K562 (cell line): ENCODE measurements around the gene FBXO9. TPM values are rescaled to one million over a fixed set of nuclear protein-coding genes. Genes with fewer than 3 reads are reported as not detected.
A peak's percentile ranks its signal among the peaks of the same experiment; 100 is the strongest.

Source experiments
- ATAC-seq: fragments of 200-7000 bp; cut with Tn5 transposase; 3 replicates; pipeline ENCODE4 v1.9.1; 2020; ENCODE audit warnings: moderate library complexity
- BruUV-seq: library from RNA; stranded (reverse); fragments of 400-500 nt; replicated peaks from 2 replicates; lab custom pipeline; 2021; lab: Mats Ljungman, UMichigan
- CTCF ChIA-PET: fragments of 300-600 bp; formaldehyde crosslinking; extraction: SDS; loops from one replicate; lab custom pipeline; 2021; ENCODE audit warnings: low intra/inter-chr PET ratio; lab: Yijun Ruan, JAX
- POLR2A ChIA-PET: fragments of 300-600, 350-650 bp; sonication (Branson Sonifier 250); formaldehyde crosslinking; extraction: SDS; loops from one replicate; lab custom pipeline; 2021; ENCODE audit warnings: antibody characterized with exemption, inconsistent platforms; lab: Yijun Ruan, JAX
- DNase-seq, 4 experiments: peaks; one replicate each; pipeline versions ENCODE4 v3.0.0 to v3.0.0-alpha.2; 2011 to 2018; ENCODE audit warnings: low spot score in 3 of 4, mixed read lengths in 3 of 4; ENCODE audit errors: extremely low read depth in 1 of 4
- FAIRE-seq: peaks from 2 replicates; lab custom pipeline; 2011; peaks lifted over from hg19 to GRCh38; lab: Jason Lieb, UNC
- H2AFZ ChIP-seq: 2 replicates; pipeline ENCODE4 v1.6.0; 2011; ENCODE audit warnings: low read depth, low read length, control low read depth, inconsistent platforms
- H3K27ac ChIP-seq: fragments of 200-600 bp; 3 replicates; pipeline ENCODE4 v1.8.0; 2011; ENCODE audit warnings: low read depth, mild to moderate bottlenecking, control low read depth, inconsistent platforms, low read length, moderate library complexity, mixed read lengths; ENCODE audit errors: extremely low read depth
- H3K27me3 ChIP-seq, 2 experiments: fragments of 300-600 bp in 1 of 2; 2 replicates in 1 of 2; 3 replicates in 1 of 2; pipeline versions ENCODE4 v1.6.0 to v1.8.0; 2011; ENCODE audit warnings: inconsistent platforms in 2 of 2, low read length in 2 of 2, mild to moderate bottlenecking in 1 of 2, mixed read lengths in 1 of 2, moderate library complexity in 1 of 2; ENCODE audit not compliant: control insufficient read depth in 2 of 2, insufficient read depth in 2 of 2
- H3K36me3 ChIP-seq: fragments of 300-600 bp; 3 replicates; pipeline ENCODE4 v1.8.0; 2011; ENCODE audit warnings: mild to moderate bottlenecking, low read length, inconsistent platforms; ENCODE audit not compliant: control insufficient read depth, insufficient read depth
- H3K4me1 ChIP-seq, 2 experiments: fragments of 200-600 bp in 1 of 2; replicated peaks in 1 of 2; 2 replicates in 1 of 2; 3 replicates in 1 of 2; pipeline versions ENCODE4 v1.5.1 to v1.8.0; 2011; ENCODE audit warnings: inconsistent platforms in 2 of 2, low read length in 2 of 2, mild to moderate bottlenecking in 1 of 2, mixed read lengths in 1 of 2, moderate library complexity in 1 of 2; ENCODE audit not compliant: control insufficient read depth in 2 of 2, insufficient read depth in 2 of 2
- H3K4me2 ChIP-seq: 2 replicates; pipeline ENCODE4 v1.6.1; 2011; ENCODE audit warnings: low read length, control low read depth, inconsistent platforms, mixed read lengths; ENCODE audit not compliant: insufficient read depth
- H3K4me3 ChIP-seq: fragments of 200-600 bp; sonication (generic), shearing (Covaris generic); 2 replicates; pipeline ENCODE4 v1.5.1; 2016; ENCODE audit warnings: control low read depth, inconsistent platforms
- H3K79me2 ChIP-seq: fragments of 200-600 bp; 3 replicates; pipeline ENCODE4 v1.8.0; 2011; ENCODE audit warnings: low read length, inconsistent platforms; ENCODE audit not compliant: control insufficient read depth, insufficient read depth
- H3K9ac ChIP-seq, 2 experiments: 2 replicates each; pipeline versions ENCODE4 v1.6.0 to v1.6.1; 2011; ENCODE audit warnings: low read depth in 2 of 2, low read length in 2 of 2, control low read depth in 1 of 2, inconsistent platforms in 1 of 2, mild to moderate bottlenecking in 1 of 2, mixed read lengths in 1 of 2; ENCODE audit not compliant: insufficient read depth in 1 of 2
- H3K9me1 ChIP-seq: one replicate; pipeline ENCODE4 v1.6.0; 2011; ENCODE audit warnings: inconsistent platforms, mild to moderate bottlenecking, low read length, moderate library complexity; ENCODE audit not compliant: control insufficient read depth, insufficient read depth
- H3K9me3 ChIP-seq: replicated peaks from 2 replicates; pipeline ENCODE4 v1.5.1; 2011; ENCODE audit warnings: low read depth, low read length, inconsistent platforms; ENCODE audit not compliant: control insufficient read depth, insufficient read depth
- H4K20me1 ChIP-seq: replicated peaks from 2 replicates; pipeline ENCODE4 v1.6.1; 2011; ENCODE audit warnings: low read length, inconsistent platforms, mixed read lengths; ENCODE audit not compliant: control insufficient read depth, insufficient read depth
- E2F1 ChIP-seq: sonication (generic); formaldehyde crosslinking; IDR thresholded peaks from 2 replicates; pipeline ENCODE4 v1.8.1; 2023; ENCODE audit warnings: mild to moderate bottlenecking, missing genetic modification reagents, moderate library complexity
- FOSL1 ChIP-seq: fragments of 200-800 bp; sonication (Bioruptor generic); conservative IDR thresholded peaks from 2 replicates; pipeline ENCODE4 v1.6.1; 2016; ENCODE audit warnings: missing genetic modification characterization, missing compliant biosample characterization
- GABPA ChIP-seq: fragments of 200-800 bp; sonication (Bioruptor generic); conservative IDR thresholded peaks from 2 replicates; pipeline ENCODE4 v1.6.1; 2016; ENCODE audit warnings: low read depth, missing genetic modification characterization, missing compliant biosample characterization
- KDM1A ChIP-seq, 2 experiments: fragments of 450-650 bp; IDR thresholded peaks; 2 replicates each; pipeline ENCODE4 v1.6.1; 2016; ENCODE audit warnings: mild to moderate bottlenecking in 2 of 2
- KDM4B ChIP-seq, 2 experiments: fragments of 450-650 bp in 1 of 2; sonication (generic) in 1 of 2; IDR thresholded peaks; 2 replicates each; pipeline ENCODE4 v1.6.1; 2016 to 2017; ENCODE audit warnings: borderline replicate concordance in 2 of 2, antibody characterized with exemption in 1 of 2, low read depth in 1 of 2, mild to moderate bottlenecking in 1 of 2
- POLR2B ChIP-seq: fragments of 450-650 bp; IDR thresholded peaks from 2 replicates; pipeline ENCODE4 v1.6.1; 2018; ENCODE audit warnings: low read depth; ENCODE audit not compliant: partially characterized antibody
- PYGO2 ChIP-seq: fragments of 450-650 bp; IDR thresholded peaks from 2 replicates; pipeline ENCODE4 v1.6.1; 2016; ENCODE audit warnings: mild to moderate bottlenecking, missing genetic modification characterization, moderate library complexity, missing compliant biosample characterization
- SLC30A9 ChIP-seq: fragments of 250-450 bp; sonication (Bioruptor Pico); IDR thresholded peaks from 2 replicates; pipeline ENCODE4 v1.8.0; 2022; ENCODE audit warnings: mild to moderate bottlenecking, moderate library complexity
- SPI1 ChIP-seq: IDR thresholded peaks from 2 replicates; pipeline ENCODE4 v1.6.1; 2011; ENCODE audit warnings: low read depth, low read length, control low read depth, borderline replicate concordance
- VEZF1 ChIP-seq: fragments of 200-800 bp; sonication (Bioruptor generic); IDR thresholded peaks from 2 replicates; pipeline ENCODE4 v1.6.1; 2017; ENCODE audit warnings: missing genetic modification characterization, missing compliant biosample characterization
- ZBTB33 ChIP-seq: sonication (generic); formaldehyde crosslinking; IDR thresholded peaks from 2 replicates; pipeline ENCODE4 v1.8.1; 2023; ENCODE audit warnings: mild to moderate bottlenecking, missing genetic modification reagents
- ZBTB49 ChIP-seq: sonication (generic); formaldehyde crosslinking; IDR thresholded peaks from 2 replicates; pipeline ENCODE4 v1.8.0; 2022; ENCODE audit warnings: missing genetic modification reagents, mild to moderate bottlenecking, borderline replicate concordance
- ZBTB8A ChIP-seq: fragments of 450-650 bp; IDR thresholded peaks from 2 replicates; pipeline ENCODE4 v1.6.1; 2018; ENCODE audit warnings: mild to moderate bottlenecking, moderate library complexity; ENCODE audit not compliant: partially characterized antibody
- ZNF324 ChIP-seq: fragments of 250-450 bp; sonication (Bioruptor Pico); IDR thresholded peaks from 2 replicates; pipeline ENCODE4 v1.4.0; 2020; ENCODE audit warnings: mild to moderate bottlenecking
- ZNF589 ChIP-seq: fragments of 200-800 bp; sonication (Bioruptor generic); IDR thresholded peaks from 2 replicates; pipeline ENCODE4 v1.6.1; 2016; ENCODE audit warnings: low read depth, missing genetic modification characterization, missing compliant biosample characterization
- WGBS: fragments of 100-300 bp; shearing (Covaris generic); methylation state at CpG from one replicate; pipeline ENCODE4 v1.1.6; 2016; ENCODE audit warnings: low coverage, mixed read lengths; ENCODE audit not compliant: insufficient coverage; ENCODE audit errors: missing lambda C conversion rate; 5-methylcytosine and 5-hydroxymethylcytosine counted together
- in situ Hi-C: fragments of 300-500 bp; cut with MboI; formaldehyde crosslinking; loops from 4 replicates; pipeline ENCODE4 v1.15.0; 2018; ENCODE audit warnings: inconsistent platforms, mixed read lengths
- intact Hi-C: fragments of 100-400 bp; cut with micrococcal nuclease; formaldehyde crosslinking; loops from 2 replicates; pipeline ENCODE4 v1.14.2; 2022
- polyA plus RNA-seq, 8 experiments: library from polyadenylated mRNA; depleted of rRNA in 4 of 8; stranded (reverse) in 5 of 8; unstranded in 3 of 8; fragments of >200 nt; fragmentation: Nextera tagmentation in 2 of 8; fragmentation: Illumina TruSeq in 1 of 8; extraction: Ambion mirVana in 2 of 8; extraction: Trizol in 1 of 8; gene quantifications; 2 replicates each; pipeline versions ENCODE4 v1.2.1 to v1.2.3, GENCODE V29; 2011 to 2014; ENCODE audit warnings: inconsistent platforms in 1 of 8, missing spikeins in 1 of 8
- total RNA-seq, 7 experiments: library from RNA; depleted of rRNA in 6 of 7; stranded (reverse); fragments of >200 nt in 6 of 7; fragmentation: Illumina TruSeq in 2 of 7; extraction: Trizol in 2 of 7; gene quantifications; 2 replicates each; pipeline versions ENCODE4 v1.2.1 to v1.2.3, GENCODE V29; 2011 to 2021; ENCODE audit warnings: low replicate concordance in 1 of 7

Gene FBXO9
- total and polyA plus RNA-seq, 9 of the 15 experiments (the other 6 are each of a cell fraction or from before 2014, with no cell fraction given) = 10.1 to 85.3 (median 51.4) TPM

- peaks cover 39% of the 10 kb centered on the region for H3K36me3 ChIP-seq
- intact Hi-C loops = no loop called here
- in situ Hi-C loops = no loop called here
- DNase-seq (peak; percentile 67 to 80 (median 75)), ATAC-seq (peak; percentile 67), FAIRE-seq (no peak)
- peaks cover 60% of the 10 kb centered on the region for H3K79me2 ChIP-seq
- 0% methylated on average over 1 of the region's 1 CpG for WGBS
- no peaks in the 10 kb centered on the region for H4K20me1 ChIP-seq
- BruUV-seq = no TSS peak
- H3K9ac ChIP-seq = peak overlapping the region in 1 of 2 experiments; percentile 76; a peak in 2 of 4 replicates
- no peaks in the 10 kb centered on the region for H3K9me3 ChIP-seq
- H3K4me3 ChIP-seq = 0 out of 2 replicates have a peak overlapping the region, but pooled peaks have one; percentile 84
- H3K9me1 ChIP-seq = no peaks in the 10 kb centered on the region
- peak overlapping the region; percentile 88 for H3K27ac ChIP-seq
- CTCF ChIA-PET = no interaction called here
- no peak overlapping the region for H2AFZ ChIP-seq
- no peaks in the 10 kb centered on the region for H3K27me3 ChIP-seq
- H3K4me1 ChIP-seq = peaks cover 16 to 23% of the 10 kb centered on the region in 2 experiments; a peak in 4 of 5 replicates
- POLR2A ChIA-PET = interaction anchor here (0.5 to 2.6 kb wide), 6 partner anchors 13 to 429 kb away, joined by 3 to 9 read pairs (median 4); no protein-coding TSS in a partner anchor
- H3K4me2 ChIP-seq = peak overlapping the region; percentile 89
- TF ChIP-seq POLR2B (no peak), ZBTB49 (no peak), PYGO2 (tag) (no peak), E2F1 (CRISPR knock-in tag) (no peak), ZBTB33 (no peak), FOSL1 (tag) (0 out of 2 replicates have a peak, but pooled peaks have one; percentile 47), ZNF324 (no peak), ZBTB8A (no peak), KDM1A (IDR thresholded peaks at IDR 0.05) (peak; percentile 34 to 85; a peak in 2 of 4 replicates), VEZF1 (CRISPR knock-in tag) (peak; percentile 82), SPI1 (no peak), SLC30A9 (CRISPR knock-in tag) (no peak), GABPA (tag) (no peak), KDM4B (IDR thresholded peaks at IDR 0.05; ENCODE audit: borderline replicate concordance in 2 of 2, low read depth in 1 of 2) (no peak), ZNF589 (CRISPR knock-in tag) (no peak; the same call in 1 of the 2 replicates)
Measured at GRCh38 chr6:53067849-53068361, 2.7 kb downstream of the FBXO9 start.
